Measurements from ENCODE around the gene CNTN1. TPM values are rescaled to one million over a fixed set of nuclear protein-coding genes. Genes with fewer than 3 reads are reported as not detected.

CNTN1 gene
- total RNA-seq, 2 donors from 2014 or later: not detected

- H3K27ac Mint-ChIP-seq: no peak overlapping the region
- H3K36me3 Mint-ChIP-seq: no peaks in the 10 kb centered on the region
- DNase-seq (ENCODE audit: low spot score in 2 of 2) (no peak), ATAC-seq (no peak)
- H3K9me3 Mint-ChIP-seq: peaks cover 7% of the 10 kb centered on the region in 2 donors
Measured at GRCh38 chr12:40854604-40855003, 162.4 kb downstream of the CNTN1 start.

DNA sequence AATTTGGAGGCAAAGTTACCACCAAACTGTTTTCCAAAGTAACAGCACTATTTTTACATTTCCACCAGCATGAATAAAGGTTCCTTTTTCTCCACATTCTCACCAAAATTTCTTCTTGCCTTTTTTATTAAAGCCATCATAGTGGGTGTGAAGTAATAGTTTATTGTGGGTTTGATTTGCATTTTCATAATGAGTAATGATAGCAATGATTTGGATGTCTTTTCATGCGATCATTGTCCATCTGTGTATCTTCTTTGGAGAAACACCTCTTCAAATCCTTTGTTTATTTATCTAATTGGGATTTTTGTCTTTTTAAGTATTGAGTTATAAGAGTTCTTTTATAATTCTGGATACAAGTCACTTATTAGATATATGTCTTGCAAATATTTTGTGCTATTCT lies 172.7 kb downstream of the CNTN1 start:
- DNase-seq (ENCODE audit: low spot score in 2 of 2) (no peak), ATAC-seq (no peak)
- H3K36me3 Mint-ChIP-seq: no peaks in the 10 kb centered on the region
- H3K27ac Mint-ChIP-seq: no peak overlapping the region
- H3K9me3 Mint-ChIP-seq: no peaks in the 10 kb centered on the region

GRCh38 chr12:40870981-40871380 lies 178.7 kb downstream of the CNTN1 start:
- DNase-seq (ENCODE audit: low spot score in 2 of 2) (no peak), ATAC-seq (no peak)
- H3K27ac Mint-ChIP-seq: no peak overlapping the region
- H3K36me3 Mint-ChIP-seq: no peaks in the 10 kb centered on the region
- H3K9me3 Mint-ChIP-seq: peaks cover 5% of the 10 kb centered on the region in 2 donors

GRCh38 chr12:40874868-40875267 lies 182.6 kb downstream of the CNTN1 start:
- ATAC-seq (no peak), DNase-seq (ENCODE audit: low spot score in 2 of 2) (no peak)

DNA sequence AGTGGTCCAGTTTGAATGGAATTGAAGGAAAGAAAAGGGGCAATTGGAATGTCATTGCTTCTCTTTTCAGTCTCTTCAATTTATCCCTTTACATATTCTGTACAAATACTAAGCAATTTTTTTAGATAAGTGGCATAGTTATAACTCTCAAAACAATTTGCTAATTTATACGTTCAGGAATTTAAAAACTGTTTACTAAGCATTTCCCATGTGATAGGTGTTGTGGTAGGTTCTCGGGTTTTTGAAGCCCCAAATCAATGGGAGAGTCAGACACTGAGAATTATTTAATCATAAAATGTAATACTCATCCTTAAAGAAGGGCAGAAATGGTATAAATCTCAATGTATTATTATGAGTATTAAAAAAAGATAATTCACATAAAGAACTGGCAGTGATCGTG lies 197.1 kb downstream of the CNTN1 start:
- ATAC-seq (no peak), DNase-seq (ENCODE audit: low spot score in 2 of 2) (no peak)
- Mint-ChIP-seq H3K27ac (no peak overlapping the region), H3K36me3 (no peaks in the 10 kb centered on the region), H3K9me3 (peaks cover 0 to 11% of the 10 kb centered on the region in 2 donors)

More at GRCh38 chr12:40874868-40875267, 182.6 kb downstream of the CNTN1 start:
- Mint-ChIP-seq H3K27ac (no peak overlapping the region), H3K9me3 (peaks cover 5% of the 10 kb centered on the region in 2 donors), H3K36me3 (no peaks in the 10 kb centered on the region)

- Mint-ChIP-seq H3K27ac (no peak overlapping the region), H3K9me3 (peaks cover 0 to 11% of the 10 kb centered on the region in 2 donors), H3K36me3 (no peaks in the 10 kb centered on the region)
- no peak for DNase-seq (ENCODE audit: low spot score in 2 of 2)
- no peak for ATAC-seq
Measured at GRCh38 chr12:40892528-40892927, 200.3 kb downstream of the CNTN1 start.

DNA sequence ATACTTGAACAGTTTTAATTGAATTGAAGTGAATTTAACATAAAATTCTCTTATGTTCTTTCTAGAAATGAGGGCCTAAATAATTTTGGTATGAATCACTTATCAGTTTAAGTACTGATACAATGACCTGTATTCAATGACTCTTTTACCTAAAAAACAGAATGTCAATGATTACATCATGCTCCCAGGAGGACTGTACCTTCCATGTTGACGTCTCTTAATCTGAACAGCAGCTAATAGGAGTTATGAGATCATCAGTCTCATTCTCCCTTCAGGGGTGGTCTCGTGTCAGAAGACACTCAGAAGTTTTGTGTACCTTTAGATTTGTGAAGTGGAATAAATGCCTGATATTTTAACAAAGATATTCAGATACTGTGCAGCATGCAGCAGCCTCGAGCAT lies 206.3 kb downstream of the CNTN1 start:
- H3K9me3 Mint-ChIP-seq: peaks cover 0 to 5% of the 10 kb centered on the region in 2 donors
- no peaks in the 10 kb centered on the region for H3K36me3 Mint-ChIP-seq
- DNase-seq (ENCODE audit: low spot score in 2 of 2): no peak
- H3K27ac Mint-ChIP-seq: no peak overlapping the region
- ATAC-seq: no peak

- H3K36me3 Mint-ChIP-seq: no peaks in the 10 kb centered on the region
- ATAC-seq: no peak
- no peaks in the 10 kb centered on the region for H3K9me3 Mint-ChIP-seq
Measured at GRCh38 chr12:40903040-40903439, 210.8 kb downstream of the CNTN1 start.

GRCh38 chr12:40907115-40907527 lies 214.9 kb downstream of the CNTN1 start:
- no peak overlapping the region for H3K27ac Mint-ChIP-seq
- no peaks in the 10 kb centered on the region for H3K9me3 Mint-ChIP-seq
- ATAC-seq: peak in 1 of 2 donors; percentile 40
- no peaks in the 10 kb centered on the region for H3K36me3 Mint-ChIP-seq
- DNase-seq (ENCODE audit: low spot score in 2 of 2): no peak

More at GRCh38 chr12:40903040-40903439, 210.8 kb downstream of the CNTN1 start:
- no peak overlapping the region for H3K27ac Mint-ChIP-seq
- no peak for DNase-seq (ENCODE audit: low spot score in 2 of 2)

DNA sequence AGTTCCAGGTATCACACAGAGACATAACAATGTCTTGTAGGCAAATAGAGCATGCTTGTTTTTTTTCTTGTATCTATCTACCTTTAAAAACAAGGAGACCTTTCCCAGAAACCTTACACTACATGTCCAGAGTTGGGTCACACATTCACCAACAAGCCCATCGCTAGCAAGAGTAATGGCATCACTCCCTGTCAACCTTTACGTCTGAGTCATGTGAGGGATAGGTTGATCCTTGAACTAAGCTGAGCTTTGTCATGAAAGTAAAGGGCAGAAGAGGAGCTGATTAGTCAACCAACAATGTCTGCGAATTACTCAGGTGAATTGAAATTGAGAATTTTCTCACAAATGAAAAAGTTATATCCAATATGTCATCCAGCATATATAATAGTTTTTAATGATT lies 219.4 kb downstream of the CNTN1 start:
- no peak for ATAC-seq
- Mint-ChIP-seq H3K27ac (no peak overlapping the region), H3K9me3 (no peaks in the 10 kb centered on the region), H3K36me3 (no peaks in the 10 kb centered on the region)
- DNase-seq (ENCODE audit: low spot score in 2 of 2): no peak

- H3K27ac Mint-ChIP-seq: no peak overlapping the region
- no peak for DNase-seq (ENCODE audit: low spot score in 2 of 2)
- no peak for ATAC-seq
- H3K36me3 Mint-ChIP-seq: no peaks in the 10 kb centered on the region
- no peaks in the 10 kb centered on the region for H3K9me3 Mint-ChIP-seq
Measured at GRCh38 chr12:40915172-40915571, 222.9 kb downstream of the CNTN1 start.

- DNase-seq (ENCODE audit: low spot score in 2 of 2) (no peak), ATAC-seq (no peak)
- no peaks in the 10 kb centered on the region for H3K9me3 Mint-ChIP-seq
- H3K27ac Mint-ChIP-seq: no peak overlapping the region
- H3K36me3 Mint-ChIP-seq: no peaks in the 10 kb centered on the region
Measured at GRCh38 chr12:40917561-40917960, 225.3 kb downstream of the CNTN1 start.

- H3K27ac Mint-ChIP-seq: no peak overlapping the region
- no peaks in the 10 kb centered on the region for H3K9me3 Mint-ChIP-seq
- no peaks in the 10 kb centered on the region for H3K36me3 Mint-ChIP-seq
- DNase-seq (ENCODE audit: low spot score in 2 of 2): no peak
- no peak for ATAC-seq
Measured at GRCh38 chr12:40921563-40922163, 229.4 kb downstream of the CNTN1 start.

DNA sequence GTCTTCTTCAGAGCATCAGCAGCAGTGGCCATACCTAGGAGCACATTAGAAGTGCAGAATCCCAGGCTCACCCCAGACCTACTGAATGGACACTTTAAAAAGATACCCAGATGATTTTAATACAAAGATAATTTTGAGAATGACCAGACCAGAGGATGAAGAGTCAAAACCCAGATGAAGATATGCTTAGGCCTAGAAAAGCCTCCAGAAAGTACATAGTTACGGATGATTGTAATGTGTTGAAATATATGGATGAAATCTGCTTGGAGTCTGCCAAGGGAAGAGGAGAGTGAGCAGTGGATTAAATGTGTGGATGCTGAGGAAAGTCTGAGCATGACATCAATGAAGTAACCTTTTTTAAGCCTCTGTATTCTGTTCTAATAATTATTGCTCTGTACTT lies 245.7 kb downstream of the CNTN1 start:
- no peaks in the 10 kb centered on the region for H3K36me3 Mint-ChIP-seq
- no peaks in the 10 kb centered on the region for H3K9me3 Mint-ChIP-seq
- H3K27ac Mint-ChIP-seq: no peak overlapping the region

DNA sequence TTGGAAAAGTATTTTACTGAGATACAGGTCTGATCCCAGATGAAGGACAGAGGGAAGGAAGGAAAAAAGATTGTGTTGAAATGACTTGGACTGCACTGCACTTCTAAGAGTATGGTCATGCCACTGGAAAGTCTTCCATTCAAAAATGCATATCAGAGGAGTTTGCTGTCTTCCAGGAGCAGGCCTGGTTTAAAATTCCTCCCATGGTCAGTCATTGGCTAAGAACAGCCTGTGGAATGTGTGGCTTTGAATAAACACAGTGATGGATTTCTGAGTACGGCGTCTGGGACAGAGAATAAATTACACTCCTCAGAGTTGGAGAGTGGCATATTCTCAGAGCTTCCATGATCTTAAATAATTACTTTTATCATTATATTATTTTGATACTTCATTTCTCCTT lies 250.1 kb downstream of the CNTN1 start:
- ATAC-seq: no peak
- no peak overlapping the region for H3K27ac Mint-ChIP-seq
- no peak for DNase-seq (ENCODE audit: low spot score in 2 of 2)
- H3K9me3 Mint-ChIP-seq: no peaks in the 10 kb centered on the region
- H3K36me3 Mint-ChIP-seq: no peaks in the 10 kb centered on the region

More for the DNA sequence above, 245.7 kb downstream of the CNTN1 start:
- ATAC-seq (no peak), DNase-seq (ENCODE audit: low spot score in 2 of 2) (no peak)

GRCh38 chr12:40945772-40946171 lies 253.5 kb downstream of the CNTN1 start:
- ATAC-seq (no peak), DNase-seq (ENCODE audit: low spot score in 2 of 2) (no peak)
- Mint-ChIP-seq H3K36me3 (no peaks in the 10 kb centered on the region), H3K27ac (no peak overlapping the region), H3K9me3 (no peaks in the 10 kb centered on the region)

DNA sequence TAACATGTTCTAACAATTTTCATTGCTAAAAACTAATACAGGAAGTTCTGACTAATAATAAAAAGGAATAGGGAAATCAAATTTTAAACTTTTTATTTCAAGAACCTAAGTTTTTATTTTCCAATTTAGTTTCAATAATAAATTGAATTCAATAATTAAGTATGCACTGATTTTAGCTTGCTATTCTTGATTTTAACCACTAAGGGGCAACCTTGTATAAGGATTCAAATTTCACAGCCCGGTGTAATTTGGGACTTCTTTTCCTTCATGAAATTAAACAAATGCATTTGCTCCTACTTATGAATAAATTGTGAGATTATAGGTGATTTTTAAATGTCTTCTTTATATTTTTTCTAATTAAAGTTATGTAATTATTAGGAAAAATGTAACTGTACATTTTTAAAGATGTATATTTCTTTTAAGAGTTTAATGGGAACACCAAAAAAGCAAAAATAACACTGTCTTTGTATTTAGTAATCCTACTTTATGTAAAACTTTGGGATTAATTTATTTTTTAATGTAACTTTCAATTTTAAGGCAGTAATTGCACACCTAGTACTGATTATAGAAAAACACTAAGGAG lies 254.5 kb downstream of the CNTN1 start:
- Mint-ChIP-seq H3K27ac (no peak overlapping the region), H3K36me3 (no peaks in the 10 kb centered on the region), H3K9me3 (no peaks in the 10 kb centered on the region)
- DNase-seq (ENCODE audit: low spot score in 2 of 2) (no peak), ATAC-seq (no peak)

DNA sequence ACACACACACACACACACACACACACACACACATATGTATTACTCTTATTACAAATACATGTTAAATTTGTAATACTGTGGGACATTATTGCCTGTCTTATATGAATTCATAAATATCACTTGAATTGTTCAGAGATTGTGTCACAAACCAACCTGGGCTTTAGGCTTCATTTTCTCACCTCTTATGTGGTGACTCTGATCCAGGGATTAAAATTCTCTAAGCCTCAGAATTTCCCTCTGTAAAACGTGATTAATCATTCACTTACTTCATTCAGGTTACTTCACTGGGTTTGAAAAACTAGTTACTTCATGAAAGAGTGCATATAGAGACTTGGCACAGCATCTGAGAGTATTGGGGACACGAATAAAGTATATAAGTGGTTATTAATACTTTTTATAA lies 255.6 kb downstream of the CNTN1 start:
- ATAC-seq: no peak
- no peak for DNase-seq (ENCODE audit: low spot score in 2 of 2)
- H3K9me3 Mint-ChIP-seq: no peaks in the 10 kb centered on the region
- H3K36me3 Mint-ChIP-seq: no peaks in the 10 kb centered on the region
- H3K27ac Mint-ChIP-seq: no peak overlapping the region

Measured in activated naive CD4-positive, alpha-beta T cell treated with anti-CD3 and anti-CD28 coated beads, Interleukin-2, amount 50 U/mL, for 72 hours (primary cell).